Neural cell (in vitro differentiated cells): ENCODE results near the gene MXD1. TPM values are rescaled to one million over a fixed set of nuclear protein-coding genes. Genes with fewer than 3 reads are reported as not detected.

ENCODE experiments used
- H2AFZ ChIP-seq: fragments of 200-600, 300-800 bp; sonication (generic), shearing (Covaris generic); 2 replicates; pipeline ENCODE4 v1.6.0; 2014; ENCODE audit warnings: low read depth, mild to moderate bottlenecking, antibody characterized with exemption, low read length, moderate library complexity
- H3F3A ChIP-seq: fragments of 200-600 bp; shearing (Covaris generic); 2 replicates; pipeline ENCODE4 v1.6.1; 2016; ENCODE audit warnings: mild to moderate bottlenecking, moderate library complexity, mixed read lengths, antibody characterized with exemption, low read length; ENCODE audit not compliant: insufficient read depth, poor library complexity, severe bottlenecking
- H3K27ac ChIP-seq: fragments of 200-600, 300-800 bp; sonication (generic), shearing (Covaris generic); 2 replicates; pipeline ENCODE4 v1.5.1; 2014; ENCODE audit warnings: mild to moderate bottlenecking, low read length, moderate library complexity
- H3K27me3 ChIP-seq: fragments of 300-800, 200-600 bp; sonication (generic), shearing (Covaris generic); 2 replicates; pipeline ENCODE4 v1.6.0; 2014; ENCODE audit warnings: mild to moderate bottlenecking, low read depth, low read length, moderate library complexity; ENCODE audit not compliant: insufficient read depth
- H3K36me3 ChIP-seq: fragments of 300-800, 200-600 bp; sonication (generic), shearing (Covaris generic); 2 replicates; pipeline ENCODE4 v1.5.1; 2014; ENCODE audit warnings: mild to moderate bottlenecking, antibody characterized with exemption, low read length, moderate library complexity; ENCODE audit not compliant: insufficient read depth
- H3K4me2 ChIP-seq: fragments of 300-800, 200-600 bp; sonication (generic), shearing (Covaris generic); 2 replicates; pipeline ENCODE4 v1.6.0; 2014; ENCODE audit warnings: mild to moderate bottlenecking, low read length
- H3K4me3 ChIP-seq: fragments of 300-800, 200-600 bp; sonication (generic), shearing (Covaris generic); 2 replicates; pipeline ENCODE4 v1.5.1; 2014; ENCODE audit warnings: mild to moderate bottlenecking, low read length, moderate library complexity
- H3K79me2 ChIP-seq: fragments of 200-600 bp; shearing (Covaris generic); replicated peaks from 2 replicates; pipeline ENCODE4 v1.6.0; 2014; ENCODE audit warnings: mild to moderate bottlenecking, low read length, moderate library complexity; ENCODE audit not compliant: insufficient read depth
- H3K9ac ChIP-seq: fragments of 300-800, 200-600 bp; sonication (generic), shearing (Covaris generic); 2 replicates; pipeline ENCODE4 v1.6.1; 2016; ENCODE audit warnings: mild to moderate bottlenecking, low read length, mixed read lengths
- H3K9me2 ChIP-seq: fragments of 200-600 bp; shearing (Covaris generic); 2 replicates; pipeline ENCODE4 v1.6.1; 2016; ENCODE audit warnings: mild to moderate bottlenecking, low read length, mixed read lengths; ENCODE audit not compliant: insufficient read depth
- H3K9me3 ChIP-seq: fragments of 200-600, 300-800 bp; sonication (generic), shearing (Covaris generic); 2 replicates; pipeline ENCODE4 v1.6.1; 2016; ENCODE audit warnings: mild to moderate bottlenecking, mixed run types, low read length, moderate library complexity, mixed read lengths
- H4K20me1 ChIP-seq: fragments of 200-600 bp; shearing (Covaris generic); 2 replicates; pipeline ENCODE4 v1.6.1; 2016; ENCODE audit warnings: mild to moderate bottlenecking, mixed run types; ENCODE audit not compliant: insufficient read depth
- CTCF ChIP-seq: fragments of 450-650 bp; IDR thresholded peaks from 2 replicates; pipeline ENCODE4 v1.5.1; 2014; ENCODE audit warnings: antibody characterized with exemption, mild to moderate bottlenecking, moderate library complexity; ENCODE audit not compliant: poor library complexity, severe bottlenecking
- EP300 ChIP-seq: fragments of 450-650 bp; conservative IDR thresholded peaks from 2 replicates; pipeline ENCODE4 v1.6.1; 2014; ENCODE audit warnings: antibody characterized with exemption, mild to moderate bottlenecking, moderate library complexity; ENCODE audit not compliant: poor library complexity, severe bottlenecking
- EZH2 ChIP-seq: fragments of 200-600, 300-800 bp; shearing (Covaris generic), sonication (generic); IDR thresholded peaks from 2 replicates; pipeline ENCODE4 v1.6.1; 2014; ENCODE audit warnings: antibody characterized with exemption, low read length, borderline replicate concordance, mild to moderate bottlenecking; ENCODE audit not compliant: insufficient read depth, poor library complexity, severe bottlenecking
- MXI1 ChIP-seq: fragments of 450-650 bp; conservative IDR thresholded peaks from 2 replicates; pipeline ENCODE4 v1.6.1; 2014; ENCODE audit warnings: antibody characterized with exemption, mild to moderate bottlenecking; ENCODE audit not compliant: poor library complexity, severe bottlenecking
- POLR2AphosphoS5 ChIP-seq: IDR thresholded peaks from 2 replicates; pipeline ENCODE4 v1.6.1; 2012
- RAD21 ChIP-seq: fragments of 450-650 bp; conservative IDR thresholded peaks from 2 replicates; pipeline ENCODE4 v1.6.1; 2014; ENCODE audit warnings: antibody characterized with exemption, mild to moderate bottlenecking, moderate library complexity
- REST ChIP-seq: IDR thresholded peaks from 2 replicates; pipeline ENCODE4 v1.6.1; 2012; ENCODE audit warnings: borderline replicate concordance
- SMC3 ChIP-seq: fragments of 450-650 bp; conservative IDR thresholded peaks from 2 replicates; pipeline ENCODE4 v1.6.1; 2014; ENCODE audit warnings: antibody characterized with exemption, mild to moderate bottlenecking, moderate library complexity; ENCODE audit not compliant: poor library complexity
- TAF1 ChIP-seq: IDR thresholded peaks from 2 replicates; pipeline ENCODE4 v1.6.1; 2012; ENCODE audit warnings: low read depth
- polyA plus RNA-seq: library from polyadenylated mRNA; depleted of rRNA; stranded (reverse); fragments of >200 nt; gene quantifications from 2 replicates; pipeline ENCODE4 v1.2.3, GENCODE V29; 2014

The MXD1 gene
- polyA plus RNA-seq, 1 donor from 2014 or later = 16.4 TPM

GRCh38 chr2:69948032-69948962 is 33.4 kb downstream of the MXD1 start:
- Histone ChIP-seq H4K20me1 (no peaks in the 10 kb centered on the region), H3K4me2 (no peak overlapping the region), H2AFZ (no peak overlapping the region), H3K9me3 (no peaks in the 10 kb centered on the region), H3K9me2 (no peaks in the 10 kb centered on the region), H3K79me2 (no peaks in the 10 kb centered on the region), H3K36me3 (no peaks in the 10 kb centered on the region), H3K27ac (no peak overlapping the region), H3F3A (no peaks in the 10 kb centered on the region), H3K9ac (no peak overlapping the region), H3K27me3 (no peaks in the 10 kb centered on the region), H3K4me3 (no peak overlapping the region)
- TF ChIP-seq MXI1 = no peak
- no peak for TF ChIP-seq POLR2AphosphoS5
- TF ChIP-seq SMC3 = no peak
- TF ChIP-seq TAF1 = no peak
- no peak for TF ChIP-seq CTCF
- TF ChIP-seq REST = no peak
- no peak for TF ChIP-seq EZH2
- TF ChIP-seq EP300 = no peak
- TF ChIP-seq RAD21 = no peak

DNA sequence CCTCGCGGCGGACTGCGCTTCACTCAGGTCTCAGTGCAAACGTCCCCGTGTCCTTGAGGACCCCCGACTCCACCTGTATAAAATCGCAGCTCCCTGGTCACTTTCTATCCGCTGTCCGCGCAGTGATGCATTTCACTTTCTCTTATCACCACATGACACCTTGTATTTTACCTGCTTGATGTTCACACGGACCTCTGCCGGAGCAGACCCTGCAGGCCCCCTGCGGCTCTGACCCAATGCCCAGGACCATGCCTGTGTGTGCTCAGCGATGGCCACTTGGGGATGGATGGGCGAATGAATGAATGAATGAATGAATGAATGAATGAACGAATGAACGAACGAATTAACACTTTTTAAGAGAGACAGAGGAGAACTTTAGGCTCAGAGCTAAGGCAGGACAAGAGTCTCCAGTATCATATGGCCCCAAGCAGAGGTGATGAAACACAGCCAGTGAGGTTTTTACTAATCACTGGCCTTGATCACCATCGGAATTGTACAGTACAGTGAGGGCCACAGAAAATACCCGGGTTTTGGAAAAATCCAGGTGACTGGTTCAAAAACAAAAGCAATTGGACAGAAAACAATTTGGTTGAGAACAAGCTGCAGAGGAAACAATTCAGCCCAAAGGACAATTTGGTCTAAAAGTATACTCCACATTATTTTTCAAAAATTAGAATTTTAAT is 34.2 kb downstream of the MXD1 start:
- H3K79me2 ChIP-seq = no peaks in the 10 kb centered on the region
- no peaks in the 10 kb centered on the region for H3K36me3 ChIP-seq
- H3K9me3 ChIP-seq = no peaks in the 10 kb centered on the region
- H4K20me1 ChIP-seq = no peaks in the 10 kb centered on the region
- no peaks in the 10 kb centered on the region for H3K9me2 ChIP-seq
- no peak for TF ChIP-seq TAF1
- H3K4me3 ChIP-seq = no peak overlapping the region
- no peak overlapping the region for H3K4me2 ChIP-seq
- no peak overlapping the region for H3K27ac ChIP-seq
- H3K27me3 ChIP-seq = no peaks in the 10 kb centered on the region
- H3F3A ChIP-seq = no peaks in the 10 kb centered on the region
- no peak overlapping the region for H3K9ac ChIP-seq
- H2AFZ ChIP-seq = no peak overlapping the region
